Mucosa of descending colon (tissue), 3 donors: ENCODE measurements around the gene MEOX2. TPM values are rescaled to one million over a fixed set of nuclear protein-coding genes. Genes with fewer than 3 reads are reported as not detected.

Source experiments
- ATAC-seq: fragments of 200-7000 bp; cut with Tn5 transposase; one replicate; pipeline ENCODE4 v1.9.1; 2020; ENCODE audit warnings: mild to moderate bottlenecking, moderate library complexity
- DNase-seq, 3 donors: peaks; one replicate each; pipeline ENCODE4 v3.0.0-alpha.2; 2020
- H3K36me3 ChIP-seq: fragments of 200-600 bp; one replicate; pipeline ENCODE4 v1.8.0; 2021; ENCODE audit warnings: low read depth, mild to moderate bottlenecking
- H3K4me1 ChIP-seq: fragments of 200-600 bp; one replicate; pipeline ENCODE4 v1.8.0; 2021; ENCODE audit warnings: low read depth, mild to moderate bottlenecking
- H3K4me3 ChIP-seq: fragments of 200-600 bp; one replicate; pipeline ENCODE4 v1.8.0; 2021; ENCODE audit warnings: mild to moderate bottlenecking
- H3K9me3 ChIP-seq: fragments of 200-600 bp; one replicate; pipeline ENCODE4 v1.8.0; 2021; ENCODE audit warnings: mild to moderate bottlenecking
- intact Hi-C, 2 donors: fragments of 100-400 bp; cut with DNase I in 1 of 2; cut with micrococcal nuclease in 1 of 2; formaldehyde crosslinking; loops; one replicate each; pipeline versions ENCODE4 v1.11.0 to v1.11.1; 2022; cut with DNase I, micrococcal nuclease
- total RNA-seq, 3 donors: library from RNA; stranded (reverse); fragmentation: NEBNext Ultra II Directional in 2 of 3; extraction: Animal tissue kit (Norgen Biotek cat#: 25700) in 2 of 3; gene quantifications; one replicate each; pipeline versions ENCODE4 v1.2.1 to v1.2.4, GENCODE V29; 2021 to 2023
- TF ChIP-seq, protein P1 (sequence below): fragments of 200-600 bp; IDR thresholded peaks from one replicate; pipeline ENCODE4 v1.8.0; 2022; ENCODE audit warnings: antibody characterized with exemption, mild to moderate bottlenecking
- donor health status: DM: no; HTN: no; CAD: no; lungs with moderate emphysema.
- donor health status: DM: no; HTN: no; CAD: no.
- donor health status: DM: no; HTN: yes; CAD: no.

Gene MEOX2
- total RNA-seq, 3 donors from 2014 or later: 0.52 to 3.8 (median 1.3) TPM

DNA sequence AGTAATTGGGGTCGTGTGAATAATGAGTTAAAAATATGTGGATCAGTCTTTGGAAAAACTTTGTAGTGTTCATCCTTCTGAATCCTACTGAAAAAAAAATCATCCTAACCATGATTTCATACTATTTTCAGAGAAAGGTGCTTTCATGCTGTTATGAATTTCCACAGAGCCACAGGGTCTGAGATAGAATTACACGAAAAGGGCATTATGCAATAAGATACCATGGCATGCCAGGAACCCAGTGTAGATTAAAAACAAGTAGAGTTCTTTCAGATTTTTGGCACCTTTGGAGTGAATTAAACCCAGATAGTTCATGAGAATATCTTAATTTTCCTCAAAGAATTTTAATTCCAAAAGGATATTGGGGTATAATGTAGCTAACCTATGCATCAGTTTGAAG is 77.2 kb downstream of the MEOX2 start:
- no peaks in the 10 kb centered on the region for H3K36me3 ChIP-seq
- H3K4me3 ChIP-seq: no peak overlapping the region
- no peaks in the 10 kb centered on the region for H3K9me3 ChIP-seq
- TF ChIP-seq, protein P1, sequence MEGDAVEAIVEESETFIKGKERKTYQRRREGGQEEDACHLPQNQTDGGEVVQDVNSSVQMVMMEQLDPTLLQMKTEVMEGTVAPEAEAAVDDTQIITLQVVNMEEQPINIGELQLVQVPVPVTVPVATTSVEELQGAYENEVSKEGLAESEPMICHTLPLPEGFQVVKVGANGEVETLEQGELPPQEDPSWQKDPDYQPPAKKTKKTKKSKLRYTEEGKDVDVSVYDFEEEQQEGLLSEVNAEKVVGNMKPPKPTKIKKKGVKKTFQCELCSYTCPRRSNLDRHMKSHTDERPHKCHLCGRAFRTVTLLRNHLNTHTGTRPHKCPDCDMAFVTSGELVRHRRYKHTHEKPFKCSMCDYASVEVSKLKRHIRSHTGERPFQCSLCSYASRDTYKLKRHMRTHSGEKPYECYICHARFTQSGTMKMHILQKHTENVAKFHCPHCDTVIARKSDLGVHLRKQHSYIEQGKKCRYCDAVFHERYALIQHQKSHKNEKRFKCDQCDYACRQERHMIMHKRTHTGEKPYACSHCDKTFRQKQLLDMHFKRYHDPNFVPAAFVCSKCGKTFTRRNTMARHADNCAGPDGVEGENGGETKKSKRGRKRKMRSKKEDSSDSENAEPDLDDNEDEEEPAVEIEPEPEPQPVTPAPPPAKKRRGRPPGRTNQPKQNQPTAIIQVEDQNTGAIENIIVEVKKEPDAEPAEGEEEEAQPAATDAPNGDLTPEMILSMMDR: no peak
- H3K4me1 ChIP-seq: no peaks in the 10 kb centered on the region
- intact Hi-C loops: no loop called here
- ATAC-seq: no peak
- DNase-seq: no peak

DNA sequence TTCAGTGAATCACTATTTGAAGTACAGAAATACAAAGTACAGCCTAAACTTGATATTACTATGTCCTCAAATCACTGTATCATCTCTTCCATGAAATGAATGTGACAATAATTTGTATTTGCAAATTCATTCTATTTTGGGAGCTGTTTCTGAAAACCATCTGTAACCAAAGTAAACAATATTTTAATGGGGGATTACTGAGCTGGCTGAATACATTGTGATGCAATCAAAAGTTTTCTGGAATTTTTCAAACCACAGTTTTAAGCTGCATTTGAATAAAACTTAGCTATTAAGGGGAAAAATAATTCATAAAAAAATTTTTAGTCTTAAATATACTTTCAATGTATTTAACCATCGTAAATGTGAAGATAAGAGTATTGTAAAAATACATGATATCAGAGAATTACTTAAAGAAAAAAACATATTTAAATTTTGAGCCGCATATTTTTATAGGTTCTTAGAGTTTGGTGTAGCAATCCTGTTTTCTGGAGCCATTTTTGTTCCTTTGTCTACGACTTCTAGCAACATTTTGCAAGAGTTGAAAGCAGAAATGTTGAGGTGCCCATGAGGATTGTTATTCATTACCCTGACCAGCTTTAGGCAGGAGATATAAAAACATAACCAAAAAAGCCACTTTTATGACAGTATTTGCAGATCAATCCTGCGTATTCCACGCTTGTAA is 78.8 kb downstream of the MEOX2 start:
- TF ChIP-seq, protein P1: no peak
- Histone ChIP-seq H3K36me3 (no peaks in the 10 kb centered on the region), H3K4me1 (no peaks in the 10 kb centered on the region), H3K4me3 (no peak overlapping the region), H3K9me3 (no peaks in the 10 kb centered on the region)
- DNase-seq (no peak), ATAC-seq (no peak)
- intact Hi-C loops: no loop called here

DNA sequence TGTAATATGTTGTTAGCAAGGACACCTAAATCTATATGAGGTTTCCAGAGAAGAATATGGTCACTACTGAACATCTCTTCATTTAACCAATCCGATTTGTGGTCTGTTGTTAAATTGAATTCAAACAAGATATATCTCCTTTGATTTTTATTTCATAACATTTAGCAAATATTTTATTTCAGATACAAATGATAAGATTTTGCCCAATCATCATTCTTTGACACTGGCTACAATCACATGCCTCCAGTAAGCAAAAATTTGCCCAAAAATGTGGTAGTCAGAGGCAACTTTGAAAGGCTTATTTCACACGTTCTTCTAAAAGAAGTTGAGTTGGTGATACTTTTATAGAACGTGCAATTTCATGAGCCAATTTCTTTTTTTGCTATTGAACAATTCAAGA is 79.9 kb downstream of the MEOX2 start:
- intact Hi-C loops: no loop called here
- Histone ChIP-seq H3K36me3 (no peaks in the 10 kb centered on the region), H3K4me3 (no peak overlapping the region), H3K4me1 (no peaks in the 10 kb centered on the region), H3K9me3 (no peaks in the 10 kb centered on the region)
- DNase-seq (no peak), ATAC-seq (no peak)
- TF ChIP-seq, protein P1: no peak

DNA sequence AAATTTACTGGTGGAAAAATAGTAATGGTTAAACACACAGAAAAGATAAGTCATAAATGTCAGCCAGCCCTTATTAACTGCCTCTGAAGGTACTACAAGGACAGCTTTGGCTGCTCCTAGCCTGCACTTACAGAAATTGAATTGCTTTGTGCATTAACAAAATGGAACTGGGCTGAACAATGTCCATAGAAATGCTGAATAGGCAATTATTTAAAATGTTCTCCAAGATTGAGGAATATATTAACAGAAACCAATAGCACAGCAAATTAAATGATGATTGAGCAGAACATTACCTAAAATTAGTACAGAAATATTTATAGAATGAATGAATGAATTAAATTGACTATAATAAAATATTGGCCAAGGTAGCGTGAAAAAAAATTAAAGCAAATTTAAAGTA is 82.3 kb downstream of the MEOX2 start:
- no peak for DNase-seq
- intact Hi-C loops: no loop called here
- Histone ChIP-seq H3K4me1 (no peaks in the 10 kb centered on the region), H3K4me3 (no peak overlapping the region), H3K36me3 (no peaks in the 10 kb centered on the region), H3K9me3 (no peaks in the 10 kb centered on the region)
- TF ChIP-seq, protein P1: no peak
- no peak for ATAC-seq

DNA sequence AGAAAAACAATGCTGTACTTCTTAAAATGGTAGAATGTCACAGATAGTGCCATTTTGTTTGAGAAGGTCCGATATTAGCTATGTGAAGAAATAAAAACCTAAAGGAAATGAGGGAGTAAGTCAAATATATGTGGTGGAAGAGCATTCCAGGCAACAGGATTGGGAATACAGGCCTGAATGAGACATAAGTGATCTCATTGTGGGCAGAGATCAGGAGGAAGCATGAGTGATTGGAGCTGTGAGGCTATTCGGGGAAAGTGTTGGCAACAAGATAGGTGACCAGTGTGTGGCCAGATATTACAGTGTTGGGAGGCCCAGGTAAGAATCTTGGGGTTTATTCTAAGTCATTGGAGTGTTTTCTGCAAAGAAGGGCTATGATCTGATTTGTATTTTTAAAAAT is 83.4 kb downstream of the MEOX2 start:
- ATAC-seq (no peak), DNase-seq (no peak)
- Histone ChIP-seq H3K36me3 (no peaks in the 10 kb centered on the region), H3K9me3 (no peaks in the 10 kb centered on the region), H3K4me1 (no peaks in the 10 kb centered on the region), H3K4me3 (no peak overlapping the region)
- intact Hi-C loops: no loop called here
- TF ChIP-seq, protein P1: no peak

DNA sequence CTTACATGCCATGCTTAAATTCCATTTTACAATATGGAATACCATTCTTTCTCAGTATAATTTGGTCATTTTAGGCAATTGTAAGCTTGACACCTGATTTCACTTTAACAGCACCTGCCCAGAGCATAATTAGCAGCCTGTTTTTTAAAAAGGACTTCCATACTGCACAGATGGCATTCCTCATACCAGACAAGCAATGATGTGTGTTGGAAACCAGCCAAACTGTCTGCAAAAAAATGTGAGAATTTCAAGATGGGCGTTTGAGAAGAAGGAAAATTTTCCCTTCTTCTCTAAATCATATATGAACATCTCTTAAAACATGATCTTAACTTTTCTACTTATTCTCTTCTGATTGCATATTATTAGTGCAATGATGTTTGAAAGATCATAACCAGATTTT is 84.2 kb downstream of the MEOX2 start:
- ATAC-seq (no peak), DNase-seq (no peak)
- Histone ChIP-seq H3K36me3 (no peaks in the 10 kb centered on the region), H3K4me1 (no peaks in the 10 kb centered on the region), H3K4me3 (no peak overlapping the region), H3K9me3 (no peaks in the 10 kb centered on the region)
- TF ChIP-seq, protein P1: no peak
- intact Hi-C loops: no loop called here
